Measurements from ENCODE around the gene SPACA7. TPM values are rescaled to one million over a fixed set of nuclear protein-coding genes. Genes with fewer than 3 reads are reported as not detected.

SPACA7 gene
- polyA plus RNA-seq, 1 donor from 2014 or later = not detected

- Histone ChIP-seq H3K9ac (ENCODE audit: low read length) (no peak overlapping the region), H3K4me2 (ENCODE audit: low read length) (no peak overlapping the region), H3K79me2 (replicated peaks; ENCODE audit: insufficient read depth, low read length) (no peaks in the 10 kb centered on the region)
Observed at GRCh38 chr13:112442483-112443090, 66.4 kb downstream of the SPACA7 start.

More at GRCh38 chr13:112442483-112443090, 66.4 kb downstream of the SPACA7 start:
- no peak overlapping the region for H3K27ac ChIP-seq (ENCODE audit: low read length)
- TF ChIP-seq MXI1 (conservative IDR thresholded peaks at IDR 0.05; ENCODE audit: poor library complexity, severe bottlenecking) = no peak
- TF ChIP-seq POLR2AphosphoS5 (IDR thresholded peaks at IDR 0.05) = no peak
- no peak for TF ChIP-seq RAD21 (conservative IDR thresholded peaks at IDR 0.05)
- TF ChIP-seq TAF1 (IDR thresholded peaks at IDR 0.05; ENCODE audit: low read depth) = no peak
- TF ChIP-seq EZH2 (IDR thresholded peaks at IDR 0.05; ENCODE audit: borderline replicate concordance, insufficient read depth, low read length, poor library complexity, severe bottlenecking) = no peak
- no peak for TF ChIP-seq EP300 (conservative IDR thresholded peaks at IDR 0.05; ENCODE audit: poor library complexity, severe bottlenecking)
- TF ChIP-seq CTCF (IDR thresholded peaks at IDR 0.05; ENCODE audit: poor library complexity, severe bottlenecking) = no peak
- no peak for TF ChIP-seq REST (IDR thresholded peaks at IDR 0.05; ENCODE audit: borderline replicate concordance)
- TF ChIP-seq SMC3 (conservative IDR thresholded peaks at IDR 0.05; ENCODE audit: poor library complexity) = no peak
- H2AFZ ChIP-seq (ENCODE audit: low read depth, low read length) = no peak overlapping the region
- H3K4me3 ChIP-seq (ENCODE audit: low read length) = no peak overlapping the region
- no peaks in the 10 kb centered on the region for H3F3A ChIP-seq (ENCODE audit: insufficient read depth, low read length, poor library complexity, severe bottlenecking)
- H3K9me2 ChIP-seq (ENCODE audit: insufficient read depth, low read length) = no peaks in the 10 kb centered on the region
- peaks cover 5% of the 10 kb centered on the region for H3K9me3 ChIP-seq (ENCODE audit: low read length)
- H4K20me1 ChIP-seq (ENCODE audit: insufficient read depth) = no peaks in the 10 kb centered on the region
- H3K36me3 ChIP-seq (ENCODE audit: insufficient read depth, low read length) = no peaks in the 10 kb centered on the region
- no peaks in the 10 kb centered on the region for H3K27me3 ChIP-seq (ENCODE audit: insufficient read depth, low read depth, low read length)
